Measurements from ENCODE around the gene RIPOR3. TPM values are rescaled to one million over a fixed set of nuclear protein-coding genes. Genes with fewer than 3 reads are reported as not detected.

RIPOR3 gene
- total and polyA plus RNA-seq, 9 of the 15 experiments (the other 6 are each of a cell fraction or from before 2014, with no cell fraction given): 3.3 to 62.7 (median 21.4) TPM

DNA sequence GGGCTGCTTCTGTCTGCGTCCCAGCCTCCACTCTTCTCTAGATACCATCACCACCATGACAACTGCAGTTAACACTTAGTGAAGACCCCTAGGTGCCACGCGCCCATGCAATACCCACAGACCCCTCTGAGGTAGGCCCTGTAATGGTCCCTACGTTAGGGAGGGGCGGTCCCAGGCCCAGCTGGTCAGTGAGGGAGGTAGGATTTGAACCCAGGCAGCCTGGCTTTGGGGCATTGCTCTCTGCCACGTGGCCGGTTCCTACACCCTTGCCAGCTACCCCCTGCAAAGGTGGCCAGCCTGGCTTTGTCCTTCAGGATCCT is 18.2 kb downstream of the RIPOR3 start:
- Histone ChIP-seq H3K9me3 (replicated peaks; ENCODE audit: control insufficient read depth, insufficient read depth, low read depth, low read length) (no peaks in the 10 kb centered on the region), H3K27ac (ENCODE audit: extremely low read depth, low read depth, low read length) (peak overlapping the region; percentile 66), H3K9me1 (ENCODE audit: control insufficient read depth, insufficient read depth, low read length) (peaks cover 11% of the 10 kb centered on the region), H3K36me3 (ENCODE audit: control insufficient read depth, insufficient read depth, low read length) (peaks cover 34% of the 10 kb centered on the region; the same call in 2 of the 3 replicates), H4K20me1 (replicated peaks; ENCODE audit: control insufficient read depth, insufficient read depth, low read length) (peaks cover 40% of the 10 kb centered on the region), H3K79me2 (ENCODE audit: control insufficient read depth, insufficient read depth, low read length) (peaks cover 89% of the 10 kb centered on the region), H3K9ac (ENCODE audit: insufficient read depth in 1 of 2, low read depth in 2 of 2, low read length in 2 of 2) (peak overlapping the region; percentile 32 to 86), H3K4me2 (ENCODE audit: insufficient read depth, low read length) (peak overlapping the region; percentile 34; the same call in 1 of the 2 replicates), H3K4me3 (no peak overlapping the region), H2AFZ (ENCODE audit: low read depth, low read length) (no peak overlapping the region), H3K4me1 (replicated peaks in 1 of 2; ENCODE audit: control insufficient read depth in 2 of 2, insufficient read depth in 2 of 2, low read length in 2 of 2) (peaks cover 43 to 49% of the 10 kb centered on the region in 2 experiments), H3K27me3 (ENCODE audit: control insufficient read depth in 2 of 2, insufficient read depth in 2 of 2, low read length in 2 of 2) (no peaks in the 10 kb centered on the region; a peak in 1 of 5 replicates)
- ChIA-PET POLR2A (interaction anchor here (1.0 to 1.2 kb wide), 2 partner anchors 15 to 37 kb away, joined by 3 to 4 read pairs; no protein-coding TSS in a partner anchor), CTCF (ENCODE audit: low intra/inter-chr PET ratio) (no interaction called here)
- in situ Hi-C loops (cut with MboI): no loop called here
- intact Hi-C loops (cut with micrococcal nuclease): loop anchor here (2.0 kb wide), 1 partner anchor 18 kb away; the partner anchor contains the start of gene RIPOR3
- no peak for FAIRE-seq
- 72% methylated on average over 7 of the region's 7 CpGs for WGBS (ENCODE audit: insufficient coverage, low coverage, missing lambda C conversion rate)
- no peak for DNase-seq (ENCODE audit: extremely low read depth in 1 of 4, low spot score in 3 of 4)
- no TSS peak for BruUV-seq (replicated peaks)
- ATAC-seq: no peak
- peak; percentile 71; the same call in 1 of the 2 replicates for TF ChIP-seq NR4A1 (CRISPR knock-in tag; IDR thresholded peaks at IDR 0.05)
- no peak for TF ChIP-seq NR4A1 (tag; IDR thresholded peaks at IDR 0.05)
- 0 out of 2 replicates have a peak, but pooled peaks have one; percentile 8 for TF ChIP-seq CREB3 (tag; conservative IDR thresholded peaks at IDR 0.05; ENCODE audit: low read depth)
- TF ChIP-seq ASH1L (IDR thresholded peaks at IDR 0.05; ENCODE audit: borderline replicate concordance, low read depth, partially characterized antibody): no peak
- TF ChIP-seq ZNF133 (CRISPR knock-in tag; IDR thresholded peaks at IDR 0.05): 0 out of 2 replicates have a peak, but pooled peaks have one; percentile 11

Data from K562 (cell line).